NCI-H1092 treated with DMSO at 0.1 percent for 48 hours (cell line): ENCODE measurements around the gene ICAM3.

Experiments used
- DNase-seq: peaks from one replicate; lab custom pipeline; 2025; lab: John Stamatoyannopoulos, UW

Gene ICAM3

DNA sequence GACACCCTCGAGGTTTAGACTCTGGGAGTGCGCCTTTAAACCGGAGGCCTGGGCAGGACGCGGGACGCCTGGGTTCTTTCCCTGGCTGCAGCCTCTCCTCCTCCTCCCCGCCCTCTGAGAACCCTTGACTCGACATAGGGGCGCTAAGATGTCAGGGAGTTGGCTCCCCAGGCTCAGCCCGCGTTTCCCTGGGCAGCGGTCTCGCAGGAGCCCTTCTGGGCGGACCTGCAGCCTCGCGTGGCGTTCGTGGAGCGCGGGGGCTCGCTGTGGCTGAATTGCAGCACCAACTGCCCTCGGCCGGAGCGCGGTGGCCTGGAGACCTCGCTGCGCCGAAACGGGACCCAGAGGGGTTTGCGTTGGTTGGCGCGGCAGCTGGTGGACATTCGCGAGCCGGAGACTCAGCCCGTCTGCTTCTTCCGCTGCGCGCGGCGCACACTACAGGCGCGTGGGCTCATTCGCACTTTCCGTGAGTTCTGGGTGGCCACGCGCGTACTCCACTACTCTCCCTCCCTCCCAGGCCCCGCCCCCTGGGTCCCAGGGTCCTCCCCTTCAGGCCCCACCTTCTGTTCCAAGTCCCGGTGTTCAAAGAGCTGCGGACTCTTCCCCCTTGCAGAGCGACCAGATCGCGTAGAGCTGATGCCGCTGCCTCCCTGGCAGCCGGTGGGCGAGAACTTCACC is 48.4 kb downstream of the ICAM3 start:
- no peak for DNase-seq

DNA sequence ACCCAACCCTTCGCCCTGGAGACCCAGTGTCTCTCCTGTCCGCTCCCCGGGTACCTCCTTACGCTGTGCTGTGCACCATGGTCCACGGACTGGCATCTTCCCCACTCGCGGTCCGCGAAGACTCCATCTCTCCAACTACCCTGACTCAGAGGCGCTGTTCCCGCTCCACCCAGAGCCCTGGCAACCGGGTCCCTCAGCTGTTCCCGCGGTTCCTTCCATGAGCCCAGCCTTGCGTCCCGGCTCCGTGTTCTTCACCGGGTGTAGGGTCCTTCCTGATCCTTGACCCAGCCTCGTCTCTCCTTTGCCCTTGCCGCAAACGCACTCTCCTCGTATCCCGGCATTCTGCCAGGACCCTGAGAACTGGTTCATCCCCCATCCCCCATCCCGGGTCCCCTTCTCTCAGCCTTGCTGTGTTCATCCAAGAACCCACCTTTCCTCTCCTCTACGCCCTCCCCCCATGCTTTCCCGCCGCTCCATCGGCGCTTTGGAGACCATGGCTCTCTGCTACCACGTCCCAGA is 49.0 kb downstream of the ICAM3 start:
- DNase-seq, result no peak

DNA sequence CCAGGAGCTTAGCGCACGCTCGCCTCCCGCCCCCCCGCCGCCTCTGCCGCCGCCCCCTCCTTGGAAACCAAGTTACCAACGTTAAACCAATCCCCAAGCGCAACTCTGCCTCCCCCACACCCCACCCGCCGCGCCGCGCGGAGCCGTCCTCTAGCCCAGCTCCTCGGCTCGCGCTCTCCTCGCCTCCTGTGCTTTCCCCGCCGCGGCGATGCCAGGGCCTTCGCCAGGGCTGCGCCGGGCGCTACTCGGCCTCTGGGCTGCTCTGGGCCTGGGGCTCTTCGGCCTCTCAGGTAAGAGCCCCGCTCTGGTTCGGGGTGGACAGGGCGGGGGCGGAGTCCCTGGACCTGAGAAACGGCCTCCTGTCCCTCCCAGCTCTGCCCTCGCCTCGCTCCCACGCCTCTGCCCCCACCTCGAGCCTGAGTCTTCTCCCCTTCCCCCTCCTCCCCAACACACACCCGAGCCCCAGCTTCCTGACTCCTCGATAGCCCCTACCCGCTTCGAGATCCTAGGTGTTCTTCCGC is 49.5 kb downstream of the ICAM3 start, which contains the start of gene ICAM5:
Gene ICAM5 (plus strand): TSS at position 117 of the 521 bp plus-strand sequence. CDS start 92 bp downstream, at position 209.
- DNase-seq, result peak; percentile 29

DNA sequence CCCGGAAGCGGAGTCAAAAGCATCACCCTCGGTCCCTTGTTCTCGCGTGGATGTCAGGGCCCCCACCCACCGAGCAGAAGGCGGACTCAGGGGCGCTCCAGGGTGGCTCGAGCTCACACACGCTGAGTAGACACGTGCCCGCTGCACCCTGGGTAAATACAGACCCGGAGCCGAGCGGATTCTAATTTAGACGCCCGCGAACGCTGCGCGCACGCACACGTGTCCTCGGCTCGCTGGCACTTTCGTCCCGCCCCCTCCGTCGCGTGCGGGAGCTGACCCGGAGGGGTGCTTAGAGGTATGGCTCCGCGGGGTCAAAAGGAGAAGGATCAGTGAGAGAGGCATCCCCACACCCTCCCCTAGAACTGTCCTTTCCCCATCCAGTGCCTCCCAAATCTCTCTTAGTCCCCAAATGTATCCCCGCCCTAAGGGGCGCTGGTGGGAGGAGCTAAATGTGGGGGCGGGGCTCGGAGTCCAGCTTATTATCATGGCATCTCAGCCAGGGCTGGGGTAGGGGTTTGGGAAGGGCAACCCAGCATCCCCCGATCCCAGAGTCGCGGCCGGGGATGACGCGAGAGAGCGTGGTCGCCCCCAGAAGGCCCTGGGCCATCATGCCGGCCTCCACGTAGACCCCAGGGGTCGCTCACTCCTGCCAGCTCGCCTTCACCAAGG is 50.1 kb downstream of the ICAM3 start:
- peak; percentile 33 for DNase-seq

DNA sequence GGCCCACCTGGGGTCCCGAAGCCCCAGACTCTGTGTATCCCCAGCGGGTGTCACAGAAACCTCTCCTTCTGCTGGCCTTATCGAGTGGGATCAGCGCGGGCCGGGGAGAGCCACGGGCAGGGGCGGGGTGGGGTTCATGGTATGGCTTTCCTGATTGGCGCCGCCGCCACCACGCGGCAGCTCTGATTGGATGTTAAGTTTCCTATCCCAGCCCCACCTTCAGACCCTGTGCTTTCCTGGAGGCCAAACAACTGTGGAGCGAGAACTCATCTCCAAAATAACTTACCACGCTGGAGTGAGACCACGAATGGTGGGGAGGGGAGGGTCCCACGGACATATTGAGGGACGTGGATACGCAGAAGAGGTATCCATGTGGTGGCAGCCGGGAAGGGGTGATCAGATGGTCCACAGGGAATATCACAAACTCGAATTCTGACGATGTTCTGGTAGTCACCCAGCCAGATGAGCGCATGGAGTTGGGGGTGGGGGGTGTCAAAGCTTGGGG is 50.7 kb downstream of the ICAM3 start:
- peak; percentile 5 for DNase-seq

DNA sequence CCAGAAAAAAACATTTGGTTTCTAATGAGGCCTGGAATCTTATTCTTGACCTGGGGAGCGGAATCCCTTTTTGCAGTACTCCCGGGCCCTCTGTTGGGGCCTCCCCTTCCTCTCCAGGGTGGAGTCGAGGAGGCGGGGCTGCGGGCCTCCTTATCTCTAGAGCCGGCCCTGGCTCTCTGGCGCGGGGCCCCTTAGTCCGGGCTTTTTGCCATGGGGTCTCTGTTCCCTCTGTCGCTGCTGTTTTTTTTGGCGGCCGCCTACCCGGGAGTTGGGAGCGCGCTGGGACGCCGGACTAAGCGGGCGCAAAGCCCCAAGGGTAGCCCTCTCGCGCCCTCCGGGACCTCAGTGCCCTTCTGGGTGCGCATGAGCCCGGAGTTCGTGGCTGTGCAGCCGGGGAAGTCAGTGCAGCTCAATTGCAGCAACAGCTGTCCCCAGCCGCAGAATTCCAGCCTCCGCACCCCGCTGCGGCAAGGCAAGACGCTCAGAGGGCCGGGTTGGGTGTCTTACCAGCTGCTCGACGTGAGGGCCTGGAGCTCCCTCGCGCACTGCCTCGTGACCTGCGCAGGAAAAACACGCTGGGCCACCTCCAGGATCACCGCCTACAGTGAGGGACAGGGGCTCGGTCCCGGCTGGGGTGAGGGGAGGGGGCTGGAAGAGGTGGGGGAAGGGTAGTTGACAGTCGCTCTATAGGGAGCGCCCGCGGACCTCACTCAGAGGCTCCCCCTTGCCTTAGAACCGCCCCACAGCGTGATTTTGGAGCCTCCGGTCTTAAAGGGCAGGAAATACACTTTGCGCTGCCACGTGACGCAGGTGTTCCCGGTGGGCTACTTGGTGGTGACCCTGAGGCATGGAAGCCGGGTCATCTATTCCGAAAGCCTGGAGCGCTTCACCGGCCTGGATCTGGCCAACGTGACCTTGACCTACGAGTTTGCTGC is 52.4 kb downstream of the ICAM3 start, which contains the start of gene ICAM4:
Gene ICAM4 (plus strand): TSS at position 153 of the 935 bp plus-strand sequence. CDS start 58 bp downstream, at position 211.
- DNase-seq, result no peak

DNA sequence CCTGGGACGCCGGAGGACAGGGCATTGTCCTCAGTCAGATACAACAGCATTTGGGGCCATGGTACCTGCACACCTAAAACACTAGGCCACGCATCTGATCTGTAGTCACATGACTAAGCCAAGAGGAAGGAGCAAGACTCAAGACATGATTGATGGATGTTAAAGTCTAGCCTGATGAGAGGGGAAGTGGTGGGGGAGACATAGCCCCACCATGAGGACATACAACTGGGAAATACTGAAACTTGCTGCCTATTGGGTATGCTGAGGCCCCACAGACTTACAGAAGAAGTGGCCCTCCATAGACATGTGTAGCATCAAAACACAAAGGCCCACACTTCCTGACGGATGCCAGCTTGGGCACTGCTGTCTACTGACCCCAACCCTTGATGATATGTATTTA is 54.0 kb downstream of the ICAM3 start:
- no peak for DNase-seq

DNA sequence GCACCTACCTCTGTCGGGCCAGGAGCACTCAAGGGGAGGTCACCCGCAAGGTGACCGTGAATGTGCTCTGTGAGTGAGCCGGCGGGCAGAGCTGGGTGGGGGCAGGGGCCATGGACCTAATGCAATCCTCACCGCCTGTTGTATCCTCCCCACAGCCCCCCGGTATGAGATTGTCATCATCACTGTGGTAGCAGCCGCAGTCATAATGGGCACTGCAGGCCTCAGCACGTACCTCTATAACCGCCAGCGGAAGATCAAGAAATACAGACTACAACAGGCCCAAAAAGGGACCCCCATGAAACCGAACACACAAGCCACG is 54.5 kb downstream of the ICAM3 start:
- DNase-seq, result no peak

DNA sequence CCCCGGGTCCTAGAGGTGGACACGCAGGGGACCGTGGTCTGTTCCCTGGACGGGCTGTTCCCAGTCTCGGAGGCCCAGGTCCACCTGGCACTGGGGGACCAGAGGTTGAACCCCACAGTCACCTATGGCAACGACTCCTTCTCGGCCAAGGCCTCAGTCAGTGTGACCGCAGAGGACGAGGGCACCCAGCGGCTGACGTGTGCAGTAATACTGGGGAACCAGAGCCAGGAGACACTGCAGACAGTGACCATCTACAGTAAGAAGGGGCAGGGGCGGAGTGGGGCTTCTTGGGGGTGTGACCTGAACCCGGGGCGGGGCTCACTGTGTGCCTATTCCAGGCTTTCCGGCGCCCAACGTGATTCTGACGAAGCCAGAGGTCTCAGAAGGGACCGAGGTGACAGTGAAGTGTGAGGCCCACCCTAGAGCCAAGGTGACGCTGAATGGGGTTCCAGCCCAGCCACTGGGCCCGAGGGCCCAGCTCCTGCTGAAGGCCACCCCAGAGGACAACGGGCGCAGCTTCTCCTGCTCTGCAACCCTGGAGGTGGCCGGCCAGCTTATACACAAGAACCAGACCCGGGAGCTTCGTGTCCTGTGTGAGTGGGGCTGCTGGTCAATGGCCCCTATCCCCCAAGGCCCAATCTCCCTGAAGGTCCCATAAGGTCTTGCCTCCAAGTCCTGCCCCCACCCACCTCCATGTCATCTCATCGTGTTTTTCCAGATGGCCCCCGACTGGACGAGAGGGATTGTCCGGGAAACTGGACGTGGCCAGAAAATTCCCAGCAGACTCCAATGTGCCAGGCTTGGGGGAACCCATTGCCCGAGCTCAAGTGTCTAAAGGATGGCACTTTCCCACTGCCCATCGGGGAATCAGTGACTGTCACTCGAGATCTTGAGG is 55.1 kb downstream of the ICAM3 start:
- no peak for DNase-seq
